Right forelimb (tissue), 1 donor: ENCODE data around the gene ARHGAP31.

Experiments
- DNase-seq: peaks from one replicate; pipeline ENCODE4 v3.0.0-alpha.2; 2018

The ARHGAP31 gene

DNA sequence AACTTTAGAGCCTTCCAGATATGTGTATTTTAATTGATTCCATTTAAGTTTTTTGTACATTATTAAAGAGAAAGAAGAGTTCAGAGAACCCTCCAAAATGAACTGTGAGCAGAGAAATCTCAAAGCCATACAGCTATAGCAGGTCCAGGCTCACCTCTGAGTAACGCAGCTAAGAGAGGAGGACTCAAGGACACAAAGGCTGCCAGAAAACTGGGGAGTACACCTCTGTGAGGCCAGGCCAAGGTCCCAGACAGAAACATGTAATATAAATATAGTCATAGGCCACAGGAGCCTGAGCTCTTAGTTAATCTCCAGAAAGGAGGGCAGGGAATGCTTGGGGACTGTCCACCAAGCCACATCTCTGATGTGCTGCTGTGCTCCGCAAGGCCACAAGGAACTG, 102.7 kb downstream of the ARHGAP31 start:
- DNase-seq: no peak

DNA sequence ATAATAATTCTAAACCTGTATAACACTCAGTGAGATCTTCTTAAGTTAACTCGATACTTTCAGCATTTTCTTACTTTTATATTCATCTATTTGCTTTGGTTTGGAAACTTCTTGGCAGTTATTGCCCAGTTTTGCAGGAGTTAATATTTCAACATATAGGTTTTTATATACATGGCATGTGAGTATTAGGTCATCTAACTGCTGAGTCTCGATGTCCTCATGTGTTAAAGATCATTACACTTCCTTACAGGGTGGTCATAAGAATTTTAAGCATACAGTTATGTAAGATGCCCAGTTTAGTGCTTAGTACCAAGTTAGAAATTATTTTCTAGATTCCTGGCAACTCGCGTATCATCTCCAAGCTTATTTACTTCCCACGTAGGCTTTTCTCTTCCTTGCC, 106.3 kb downstream of the ARHGAP31 start:
- no peak for DNase-seq

DNA sequence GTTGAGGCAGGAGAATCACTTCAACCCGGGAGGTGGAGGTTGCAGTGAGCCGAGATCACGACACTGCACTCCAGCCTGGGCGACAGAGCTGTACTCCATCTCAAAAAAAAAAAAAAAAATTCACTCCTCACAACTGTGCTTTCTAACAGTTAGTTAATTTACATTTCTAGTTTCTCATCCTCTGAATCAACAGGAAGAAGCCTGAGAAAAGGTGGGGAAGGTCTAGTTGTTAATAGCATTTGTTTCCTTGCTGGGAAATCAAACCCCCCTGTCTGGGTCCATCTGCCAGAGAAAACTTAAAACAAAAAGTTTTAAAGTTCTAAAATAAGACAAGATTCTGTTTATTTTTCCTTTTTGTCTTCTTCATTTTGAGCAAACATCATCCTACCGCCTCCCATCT, 106.9 kb downstream of the ARHGAP31 start:
- DNase-seq: no peak

DNA sequence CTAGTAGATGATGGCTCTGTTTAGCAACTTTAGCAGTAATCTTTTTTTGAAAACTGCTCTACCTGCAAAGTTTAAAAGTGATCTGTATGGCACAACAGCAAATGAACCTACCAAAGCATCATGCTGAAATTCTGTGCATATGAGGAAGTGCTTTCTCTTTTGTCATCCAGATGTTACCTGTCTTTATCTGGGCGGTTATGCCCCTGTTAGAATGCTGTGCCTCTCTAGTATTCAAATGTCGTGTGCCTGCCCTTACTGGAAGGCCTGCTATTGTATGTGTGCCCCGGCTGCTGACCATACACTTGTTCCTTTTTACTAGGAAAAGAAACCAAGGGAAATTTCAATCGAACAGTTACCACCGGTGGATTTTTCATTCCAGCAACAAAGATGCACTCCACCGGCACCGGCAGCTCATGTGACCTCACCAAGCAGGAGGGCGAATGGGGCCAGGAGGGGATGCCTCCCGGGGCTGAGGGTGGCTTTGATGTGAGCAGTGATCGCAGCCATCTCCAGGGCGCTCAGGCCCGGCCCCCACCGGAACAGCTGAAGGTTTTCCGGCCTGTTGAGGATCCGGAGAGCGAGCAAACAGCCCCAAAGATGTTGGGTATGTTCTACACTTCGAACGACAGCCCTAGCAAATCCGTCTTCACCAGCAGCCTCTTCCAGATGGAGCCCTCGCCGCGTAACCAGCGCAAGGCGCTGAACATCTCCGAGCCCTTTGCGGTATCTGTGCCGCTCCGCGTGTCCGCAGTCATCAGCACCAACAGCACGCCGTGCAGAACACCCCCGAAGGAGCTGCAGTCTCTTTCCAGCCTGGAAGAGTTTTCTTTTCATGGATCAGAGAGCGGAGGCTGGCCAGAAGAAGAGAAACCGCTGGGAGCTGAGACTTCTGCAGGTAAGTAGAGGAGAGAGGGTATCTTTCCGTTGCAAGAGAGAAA, 107.6 kb downstream of the ARHGAP31 start:
- DNase-seq: no peak

DNA sequence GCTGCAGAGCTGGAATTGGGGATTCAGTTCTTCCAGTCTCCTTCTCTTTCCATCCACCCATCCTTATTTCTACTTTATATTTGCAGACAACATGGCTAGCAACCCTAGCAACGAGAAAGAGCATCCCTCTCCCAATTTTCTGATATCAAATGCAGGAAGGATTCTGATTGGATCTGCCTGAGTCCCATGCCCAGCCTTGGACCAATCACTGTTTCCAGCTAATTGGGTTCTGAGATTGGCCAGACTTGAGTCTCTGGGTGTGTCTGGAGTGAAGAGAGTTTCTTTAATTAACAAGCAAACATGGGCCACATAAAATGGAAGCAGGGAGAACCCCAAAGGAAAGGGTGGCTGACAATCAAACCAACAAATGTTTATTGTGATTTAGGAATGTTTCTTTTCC, 108.6 kb downstream of the ARHGAP31 start:
- DNase-seq: no peak

DNA sequence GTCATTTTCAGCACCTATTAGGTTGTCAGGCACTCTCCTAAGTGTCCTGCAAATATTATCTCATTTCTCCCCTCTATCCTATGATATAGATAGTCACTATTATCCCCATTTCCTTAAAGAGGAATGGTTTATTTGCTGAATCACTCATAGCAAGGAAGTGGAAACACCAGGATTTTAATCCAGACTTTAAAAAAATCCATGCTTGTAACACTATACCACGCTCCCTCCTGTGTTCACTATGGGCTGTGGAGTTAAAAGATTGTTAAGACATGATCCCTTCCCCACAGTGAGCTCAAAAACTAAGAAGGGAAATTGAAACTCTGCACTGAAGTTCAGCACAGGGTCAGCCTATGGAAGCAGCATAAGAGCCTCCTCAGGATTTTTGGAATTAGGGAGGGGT, 109.0 kb downstream of the ARHGAP31 start:
- no peak for DNase-seq

DNA sequence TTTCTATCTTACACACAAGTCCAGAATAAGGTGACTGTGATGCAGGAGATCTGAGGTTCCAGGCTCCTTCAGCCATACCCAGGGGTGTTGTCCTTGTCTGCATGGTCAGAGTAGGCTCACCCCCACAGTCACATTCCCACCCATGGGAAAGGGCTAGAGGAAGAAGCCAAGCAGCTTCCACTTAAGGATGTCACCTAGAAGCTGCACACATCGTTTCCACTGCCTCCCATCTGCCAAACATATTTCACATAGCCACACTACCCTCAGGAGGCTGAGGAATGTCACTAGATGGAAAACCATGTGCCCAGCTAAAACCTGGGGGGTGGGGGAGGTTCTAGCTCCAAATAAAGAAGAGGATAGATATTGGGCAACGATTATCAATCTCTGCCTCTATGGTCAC, 111.1 kb downstream of the ARHGAP31 start:
- DNase-seq: no peak

DNA sequence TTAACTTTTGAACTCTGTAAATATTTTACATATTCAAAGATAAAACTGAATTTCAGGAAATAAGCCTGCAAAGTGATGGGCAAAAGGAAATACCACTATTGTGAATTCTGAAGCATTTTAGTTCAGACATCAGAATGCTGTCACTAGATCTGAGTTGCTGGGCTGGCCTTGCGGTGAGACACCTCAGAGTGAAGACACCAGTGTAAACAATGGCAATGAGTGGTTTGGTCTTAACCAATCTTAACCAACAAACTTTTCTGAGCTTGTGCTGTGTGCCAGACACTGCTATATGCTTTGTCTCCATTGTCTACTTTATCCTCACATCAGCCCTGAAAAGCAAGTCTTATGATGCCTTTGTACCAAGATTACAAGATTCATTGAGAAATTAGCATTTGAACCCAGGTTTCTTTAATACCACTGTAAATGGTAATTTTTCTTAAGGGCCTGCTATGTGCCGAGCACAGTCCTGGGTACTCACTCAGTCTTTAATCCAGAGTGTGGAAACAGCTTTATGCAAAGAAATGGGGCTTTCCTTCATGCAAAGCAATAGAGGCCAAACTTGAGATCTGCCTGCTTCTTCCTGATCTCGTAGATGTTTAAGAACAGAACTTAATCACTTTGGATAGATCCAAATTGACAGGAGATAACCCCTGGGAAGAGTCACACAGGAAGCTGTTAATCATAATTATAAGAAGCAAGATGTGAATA, 114.2 kb downstream of the ARHGAP31 start:
- DNase-seq: no peak

DNA sequence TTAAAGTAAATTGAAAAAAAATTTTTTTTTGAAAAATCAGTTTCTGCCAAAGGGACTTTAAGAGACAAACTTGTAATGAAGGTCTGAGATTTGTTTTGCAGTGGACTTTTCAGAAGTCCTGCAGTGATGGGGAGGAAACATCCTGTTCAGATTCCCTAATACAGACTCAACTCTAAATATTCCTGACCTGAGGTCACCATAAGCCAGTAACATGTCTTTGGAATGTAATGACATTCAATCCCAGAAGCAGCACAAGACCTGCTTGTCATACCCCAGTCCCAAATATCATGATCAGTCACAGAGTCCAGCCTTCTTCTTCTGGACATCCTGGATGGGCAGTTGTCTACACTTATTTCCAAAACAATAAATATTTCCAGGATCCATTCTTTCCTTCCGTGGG, 115.7 kb downstream of the ARHGAP31 start:
- DNase-seq: no peak

DNA sequence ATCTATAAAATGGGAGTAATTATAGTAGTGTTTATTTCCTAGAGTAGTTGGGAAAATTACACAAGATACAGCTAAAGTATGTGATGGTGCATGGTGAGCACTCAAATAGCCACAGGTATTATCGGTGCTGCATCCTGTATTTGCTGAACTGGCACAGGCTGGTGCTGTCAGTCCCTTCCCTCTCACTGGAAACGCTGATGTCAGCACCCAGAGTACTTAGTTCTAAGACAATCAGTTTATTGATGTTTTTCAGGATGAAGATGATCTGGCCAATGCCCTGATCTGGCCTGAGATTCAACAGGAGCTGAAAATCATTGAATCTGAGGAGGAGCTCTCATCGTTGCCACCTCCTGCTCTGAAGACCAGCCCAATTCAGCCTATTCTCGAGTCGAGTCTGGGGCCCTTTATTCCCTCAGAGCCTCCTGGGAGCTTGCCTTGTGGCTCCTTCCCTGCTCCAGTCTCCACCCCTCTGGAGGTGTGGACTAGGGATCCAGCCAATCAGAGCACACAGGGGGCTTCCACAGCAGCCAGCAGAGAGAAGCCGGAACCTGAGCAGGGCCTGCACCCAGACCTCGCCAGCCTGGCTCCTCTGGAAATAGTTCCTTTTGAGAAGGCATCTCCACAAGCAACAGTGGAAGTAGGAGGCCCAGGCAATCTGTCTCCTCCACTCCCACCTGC, 119.6 kb downstream of the ARHGAP31 start:
- DNase-seq: no peak

DNA sequence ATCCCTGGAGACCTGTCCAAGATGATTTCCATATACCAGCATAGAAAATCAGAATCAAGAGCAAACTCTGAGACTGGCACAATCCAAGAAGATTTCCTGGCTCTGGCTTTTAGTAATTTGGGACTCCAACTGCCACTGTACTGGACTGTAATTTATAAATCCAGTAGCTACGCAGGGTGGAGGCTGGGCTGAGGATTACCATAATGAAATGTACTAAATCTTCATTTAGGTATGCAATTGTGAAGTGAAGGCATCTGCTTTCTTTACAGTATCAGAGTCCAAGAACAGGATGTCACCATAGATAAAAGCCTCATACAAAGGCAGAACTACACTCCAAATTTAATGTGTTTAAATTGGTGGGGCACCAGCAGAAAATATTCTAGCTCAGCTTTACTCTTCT, 122.7 kb downstream of the ARHGAP31 start:
- DNase-seq: no peak

DNA sequence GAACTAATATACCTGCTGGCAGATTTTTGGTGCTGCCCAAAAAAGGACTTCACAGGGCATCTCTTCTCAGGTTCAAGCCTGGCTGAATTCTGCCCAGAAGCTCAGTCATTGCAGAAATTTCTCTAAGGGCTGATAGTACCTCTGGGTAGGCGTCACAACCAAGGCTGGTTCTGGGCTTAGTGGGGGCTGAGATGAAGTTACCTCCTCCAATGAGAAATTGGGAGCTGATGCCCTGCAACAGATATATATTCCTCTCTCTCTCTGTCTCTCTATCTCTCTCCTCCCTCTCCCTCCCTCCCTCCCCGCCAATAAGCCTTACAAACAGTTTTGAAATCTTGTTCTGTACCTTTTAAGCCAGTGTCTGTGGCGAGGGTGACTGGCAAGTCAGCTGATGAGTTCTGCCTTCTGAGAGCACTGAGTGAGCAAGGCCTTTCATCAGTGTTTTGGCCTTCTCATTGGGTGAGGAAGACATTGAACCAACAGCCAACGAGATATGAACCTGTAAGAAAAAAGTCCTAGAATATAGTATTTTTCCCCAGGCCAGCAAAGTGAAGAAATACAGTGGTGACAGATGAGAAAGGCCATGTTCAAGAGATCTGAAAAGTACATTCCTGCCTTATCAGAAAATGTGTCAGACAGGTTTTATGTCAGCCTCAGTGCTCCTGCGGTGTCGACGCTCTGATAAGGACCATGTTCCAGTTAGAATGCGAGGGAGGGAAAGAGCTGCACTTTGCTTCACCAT, 123.8 kb downstream of the ARHGAP31 start:
- no peak for DNase-seq

DNA sequence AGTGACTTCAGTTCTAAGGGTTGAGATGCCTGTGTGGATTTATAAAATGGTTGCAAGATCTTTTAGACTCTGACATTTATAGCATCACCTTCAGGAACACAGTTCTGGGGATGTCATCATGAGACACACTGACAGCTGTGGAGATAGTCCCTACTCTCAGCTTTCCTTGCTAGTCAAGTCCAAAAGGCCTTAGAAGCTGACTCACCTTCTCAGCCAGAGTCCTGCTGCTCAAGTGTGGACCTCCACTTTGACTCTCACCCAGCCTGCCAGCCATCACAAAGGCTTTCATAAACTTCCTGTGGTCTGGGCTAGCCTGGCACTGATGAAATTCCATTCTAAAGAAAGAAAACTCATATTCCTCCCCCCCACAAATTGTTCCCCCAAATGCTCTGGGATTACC, 124.5 kb downstream of the ARHGAP31 start:
- DNase-seq: no peak

DNA sequence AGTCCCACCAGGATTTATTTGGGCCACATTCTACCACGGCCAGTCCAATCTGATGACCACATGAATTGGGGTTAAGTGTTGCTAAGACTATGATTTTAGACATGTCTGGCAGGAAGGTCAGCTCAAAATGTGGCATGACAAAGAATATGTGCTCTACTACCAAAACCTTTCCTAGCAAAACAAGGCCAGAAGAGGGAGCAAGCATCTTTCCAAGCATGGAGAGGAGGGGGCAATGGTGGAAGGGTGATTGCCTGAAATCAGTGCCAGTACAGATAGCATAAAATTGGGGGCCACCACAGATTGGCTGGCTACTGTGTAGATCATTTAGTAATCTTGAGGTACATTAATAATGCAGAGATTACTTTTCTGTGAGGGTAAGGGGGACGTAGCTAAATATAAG, 126.0 kb downstream of the ARHGAP31 start:
- DNase-seq: no peak

DNA sequence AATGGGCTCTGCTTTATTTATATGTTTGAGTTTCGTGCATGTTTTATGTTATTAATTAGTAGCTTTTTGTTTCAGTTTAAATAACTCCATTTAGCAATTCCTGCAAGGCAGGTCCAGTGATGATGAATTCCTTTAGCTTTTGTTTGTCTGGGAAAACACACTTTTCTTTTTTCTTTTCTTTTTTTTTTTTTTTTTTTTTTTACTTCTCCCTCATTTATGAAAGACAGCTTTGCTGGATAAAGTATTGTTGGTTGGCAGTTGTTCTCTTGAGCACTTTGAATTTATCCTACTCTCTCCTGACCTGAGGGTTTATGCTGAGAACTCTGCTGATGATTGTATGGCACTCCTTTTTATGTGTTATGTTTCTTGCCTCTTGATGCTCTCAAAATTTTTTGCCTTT, 133.5 kb downstream of the ARHGAP31 start:
- DNase-seq: no peak

DNA sequence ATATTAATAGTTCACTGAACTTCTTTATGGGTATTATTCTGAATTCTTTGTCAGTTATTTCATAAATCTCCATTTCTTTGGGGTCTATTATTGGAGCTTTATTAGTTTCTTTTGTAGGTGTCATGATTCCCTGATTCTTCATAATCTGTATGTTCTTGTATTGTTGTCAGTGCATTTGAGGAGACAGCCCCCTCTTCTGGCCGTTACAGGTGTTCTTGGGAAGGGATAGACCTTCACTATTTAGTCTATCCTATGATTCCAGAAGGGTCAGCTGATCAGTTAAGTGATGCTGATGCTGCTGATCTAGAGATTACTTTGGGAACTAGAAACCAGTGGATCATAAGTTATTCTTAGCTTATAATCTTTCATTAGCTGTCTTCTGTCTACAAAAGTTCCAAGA, 134.4 kb downstream of the ARHGAP31 start:
- no peak for DNase-seq

DNA sequence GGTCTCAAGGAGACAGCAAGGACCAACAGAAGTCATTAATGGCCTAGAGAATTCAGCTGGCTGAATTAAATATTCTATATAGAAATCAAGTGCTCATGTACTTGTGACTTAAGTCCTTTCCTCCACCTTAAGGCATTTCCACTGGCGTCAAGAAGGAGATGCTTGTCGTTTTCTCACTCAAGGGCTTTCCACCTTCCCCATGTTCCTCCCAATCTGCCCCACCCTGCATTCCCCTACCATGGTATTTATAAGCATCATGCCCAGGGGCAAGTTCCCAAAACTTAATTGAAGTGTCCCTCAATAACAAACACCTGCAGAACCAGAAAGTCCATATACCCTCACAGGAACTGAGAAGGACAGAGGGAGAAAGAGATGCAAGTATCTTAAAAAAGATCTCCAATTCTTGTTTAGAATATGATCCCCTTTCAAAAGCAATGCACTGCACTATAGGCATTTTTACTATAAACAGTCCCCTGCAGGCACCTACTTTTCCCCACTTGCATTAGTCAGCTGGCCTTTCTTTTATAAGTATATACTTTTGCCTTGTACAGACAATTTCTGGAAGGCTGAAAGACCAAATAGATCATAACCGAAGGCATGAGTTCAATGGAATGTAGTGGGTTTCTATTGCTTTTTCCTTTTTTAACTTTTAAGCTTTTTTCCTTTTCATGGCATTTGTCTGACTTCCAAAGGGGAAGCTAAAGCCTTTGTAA, 139.6 kb downstream of the ARHGAP31 start:
- no peak for DNase-seq

DNA sequence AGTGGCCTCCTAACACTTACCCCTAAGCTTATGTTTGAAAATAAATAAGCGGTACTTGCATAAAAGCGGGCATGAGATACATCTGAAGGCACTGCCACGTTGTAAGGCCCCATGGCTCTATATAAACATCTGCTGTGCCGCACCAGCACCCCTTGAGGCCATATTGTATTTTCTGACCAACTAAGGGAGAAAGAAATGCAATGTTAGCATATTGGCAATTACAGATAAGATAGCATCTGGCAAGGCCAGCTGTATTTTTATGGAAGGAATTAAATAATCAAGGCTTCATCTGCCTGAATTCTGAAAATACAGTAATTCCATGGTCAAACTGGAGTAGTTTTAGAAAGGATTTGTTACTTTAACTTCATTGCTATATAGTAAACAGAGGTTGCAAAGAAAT, 140.5 kb downstream of the ARHGAP31 start:
- no peak for DNase-seq

DNA sequence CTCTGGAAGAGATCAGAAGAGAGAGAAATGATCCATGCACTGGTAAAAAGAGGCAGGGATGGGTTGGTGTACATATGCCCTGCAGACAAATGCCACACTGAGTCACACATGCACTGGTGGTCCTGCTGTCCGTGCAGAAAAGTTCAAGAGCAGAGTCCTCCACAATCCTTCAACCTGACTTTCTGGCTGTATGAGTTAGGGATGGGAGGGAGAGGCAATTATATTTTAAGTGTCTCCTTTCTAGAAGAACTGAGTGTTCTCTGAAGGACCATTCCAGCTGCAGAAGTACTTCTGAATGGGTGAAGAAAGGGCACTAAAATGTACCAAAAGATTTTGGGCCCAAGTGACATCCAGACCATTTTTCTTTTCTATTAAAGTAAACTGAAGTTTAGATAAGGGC, 142.8 kb downstream of the ARHGAP31 start:
- no peak for DNase-seq

DNA sequence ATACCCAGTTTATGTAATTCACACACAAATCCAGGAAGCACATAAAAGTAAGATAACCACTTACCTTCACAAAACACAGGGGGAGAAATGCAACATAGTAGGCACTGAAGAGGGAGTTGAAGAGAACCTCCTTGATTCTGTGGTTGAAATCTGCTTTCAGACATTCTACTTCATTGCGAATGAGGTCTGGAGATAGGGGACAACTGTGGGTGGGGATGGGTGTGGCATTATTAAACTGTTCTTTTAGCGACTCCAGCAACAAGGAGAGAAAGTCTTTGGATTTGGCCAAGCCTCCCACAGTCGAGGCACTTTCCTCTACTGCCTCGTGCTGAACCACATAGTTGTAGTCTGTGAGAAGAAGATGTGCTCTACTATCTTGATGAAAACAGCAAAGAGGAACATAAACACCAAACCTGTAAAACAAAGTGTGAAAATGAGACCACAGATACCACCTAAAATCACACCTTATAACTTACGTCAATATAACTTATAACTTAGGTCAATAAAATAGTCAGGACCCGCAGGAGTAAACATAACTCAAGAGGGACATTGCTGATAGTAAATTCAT, 143.6 kb downstream of the ARHGAP31 start:
- DNase-seq: no peak

DNA sequence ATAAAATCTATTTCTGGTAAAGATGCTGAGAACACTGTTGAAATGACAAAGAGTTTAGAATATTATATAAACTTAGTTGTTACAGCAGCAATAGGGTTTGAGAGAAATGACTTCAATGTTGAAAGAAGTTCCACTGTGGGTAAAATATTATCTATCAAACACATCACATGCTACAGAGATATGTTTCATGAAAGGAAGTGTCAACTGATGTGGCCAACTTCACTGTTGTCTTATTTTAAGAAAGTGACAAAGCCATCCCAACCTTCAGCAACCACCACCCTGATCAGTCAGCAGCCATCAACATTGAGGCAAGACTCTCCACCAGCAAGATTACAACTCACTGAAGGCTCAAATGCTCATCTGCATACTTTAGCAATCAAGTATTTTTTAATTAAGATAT, 149.0 kb downstream of the ARHGAP31 start:
- DNase-seq: no peak

DNA sequence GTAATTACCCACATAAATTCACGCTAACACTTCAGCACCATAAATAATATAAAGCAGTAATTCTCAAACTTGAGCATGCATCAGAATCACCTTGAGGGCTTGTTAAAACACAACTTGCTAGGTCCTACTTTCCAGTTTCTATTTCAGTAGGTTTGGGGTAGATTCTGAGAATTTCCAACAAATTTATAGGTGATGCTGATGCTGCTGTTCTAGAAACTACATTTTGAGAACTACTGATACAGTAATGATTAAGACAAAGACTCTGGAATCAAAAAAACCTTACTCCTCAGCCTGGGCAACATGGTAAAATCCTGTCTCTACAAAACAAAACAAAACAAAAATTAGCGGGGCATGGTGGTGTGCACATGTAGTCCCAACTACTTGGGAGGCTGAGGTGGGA, 150.4 kb downstream of the ARHGAP31 start:
- no peak for DNase-seq
